OCI-LY7 (cell line): Measurements from ENCODE around the gene INPP4A. TPM values are rescaled to one million over a fixed set of nuclear protein-coding genes. Genes with fewer than 3 reads are reported as not detected.

Source experiments
- BruUV-seq: library from RNA; stranded (reverse); fragments of 400-500 nt; replicated peaks from 2 replicates; lab custom pipeline; 2021; lab: Mats Ljungman, UMichigan
- CTCF ChIA-PET: fragments of 300-600 bp; sonication (Branson Sonifier 250); formaldehyde crosslinking; loops from one replicate; lab custom pipeline; 2022; ENCODE audit warnings: antibody characterized with exemption; ENCODE audit not compliant: unreplicated experiment; lab: Charles Lee
- POLR2A ChIA-PET: fragments of 300-600 bp; sonication (Branson Sonifier 250); formaldehyde crosslinking; loops from one replicate; lab custom pipeline; 2022; ENCODE audit warnings: antibody characterized with exemption; lab: Charles Lee
- DNase-seq: peaks from one replicate; pipeline ENCODE4 v3.0.0-alpha.2; 2015; ENCODE audit warnings: low spot score
- H2AFZ ChIP-seq: fragments of 200-600 bp; sonication (generic), shearing (Covaris generic); 2 replicates; pipeline ENCODE4 v1.6.1; 2014; ENCODE audit warnings: mild to moderate bottlenecking, antibody characterized with exemption, low read length, moderate library complexity
- H3K27ac ChIP-seq: fragments of 200-600 bp; sonication (generic); 2 replicates; pipeline ENCODE4 v1.5.1; 2014; ENCODE audit warnings: mixed run types, low read depth, mild to moderate bottlenecking, moderate library complexity, low read length, inconsistent platforms; ENCODE audit not compliant: poor library complexity, severe bottlenecking
- H3K36me3 ChIP-seq: fragments of 200-600 bp; sonication (generic); 2 replicates; pipeline ENCODE4 v1.6.1; 2014; ENCODE audit warnings: mild to moderate bottlenecking, antibody characterized with exemption, low read length, moderate library complexity, mixed read lengths; ENCODE audit not compliant: insufficient read depth
- H3K4me1 ChIP-seq: fragments of 200-600 bp; sonication (generic); 2 replicates; pipeline ENCODE4 v1.5.1; 2014; ENCODE audit warnings: mild to moderate bottlenecking, low read length; ENCODE audit not compliant: insufficient read depth, poor library complexity, severe bottlenecking
- H3K4me2 ChIP-seq: fragments of 200-600 bp; sonication (generic); 2 replicates; pipeline ENCODE4 v1.6.1; 2014; ENCODE audit warnings: mild to moderate bottlenecking, low read length
- H3K4me3 ChIP-seq: fragments of 200-600 bp; sonication (generic); 2 replicates; pipeline ENCODE4 v1.5.1; 2014; ENCODE audit warnings: mild to moderate bottlenecking, low read depth, low read length; ENCODE audit not compliant: poor library complexity, severe bottlenecking
- H3K79me2 ChIP-seq: fragments of 200-600 bp; sonication (generic); 2 replicates; pipeline ENCODE4 v1.6.1; 2016; ENCODE audit warnings: low read depth, mild to moderate bottlenecking, low read length, moderate library complexity, mixed read lengths; ENCODE audit not compliant: insufficient read depth
- H3K9me2 ChIP-seq: fragments of 200-600 bp; sonication (generic); 2 replicates; pipeline ENCODE4 v1.6.1; 2016; ENCODE audit warnings: mild to moderate bottlenecking, low read length, mixed read lengths; ENCODE audit not compliant: insufficient read depth
- H3K9me3 ChIP-seq: fragments of 200-600 bp; sonication (generic); 2 replicates; pipeline ENCODE4 v1.6.1; 2014; ENCODE audit warnings: mild to moderate bottlenecking, mixed run types, low read length, mixed read lengths
- H4K20me1 ChIP-seq: fragments of 200-600 bp; sonication (generic); 2 replicates; pipeline ENCODE4 v1.6.1; 2014; ENCODE audit warnings: mild to moderate bottlenecking, antibody characterized with exemption, low read length, moderate library complexity, mixed read lengths; ENCODE audit not compliant: insufficient read depth
- CTCF ChIP-seq: fragments of 200-600 bp; sonication (generic); conservative IDR thresholded peaks from 2 replicates; pipeline ENCODE4 v1.5.1; 2014; ENCODE audit warnings: mild to moderate bottlenecking, antibody characterized with exemption, low read length, moderate library complexity, mixed read lengths
- EZH2phosphoT487 ChIP-seq: fragments of 200-600 bp; sonication (generic); IDR thresholded peaks from 2 replicates; pipeline ENCODE4 v1.6.1; 2018; ENCODE audit warnings: low read depth, borderline replicate concordance, mild to moderate bottlenecking, mixed run types, antibody characterized with exemption, low read length, moderate library complexity, mixed read lengths
- intact Hi-C: fragments of 100-400 bp; cut with micrococcal nuclease; formaldehyde crosslinking; loops from one replicate; pipeline ENCODE4 v1.10.0; 2022; ENCODE audit not compliant: unreplicated experiment
- total RNA-seq, 2 experiments: library from RNA; depleted of rRNA in 1 of 2; stranded (reverse); fragments of >200 nt in 1 of 2; shearing (Covaris generic) in 1 of 2; gene quantifications; 2 replicates each; pipeline ENCODE4 v1.2.3, GENCODE V29; 2014 to 2022

Gene INPP4A
- total RNA-seq, 2 experiments from 2014 or later, result 28.5 to 28.6 TPM

- no peaks in the 10 kb centered on the region for H3K9me3 ChIP-seq
- CTCF ChIA-PET, result no interaction called here
Measured at GRCh38 chr2:98419977-98420725, 24.5 kb upstream of the INPP4A start.

GRCh38 chr2:98422449-98422848 lies 22.2 kb upstream of the INPP4A start:
- no TSS peak for BruUV-seq
- Histone ChIP-seq H3K4me1 (no peaks in the 10 kb centered on the region), H2AFZ (no peak overlapping the region), H3K4me2 (no peak overlapping the region), H3K9me2 (no peaks in the 10 kb centered on the region), H3K4me3 (no peak overlapping the region), H4K20me1 (no peaks in the 10 kb centered on the region), H3K9me3 (no peaks in the 10 kb centered on the region), H3K79me2 (no peaks in the 10 kb centered on the region), H3K36me3 (no peaks in the 10 kb centered on the region), H3K27ac (no peak overlapping the region)
- TF ChIP-seq EZH2phosphoT487 (no peak), CTCF (no peak)
- CTCF ChIA-PET, result no interaction called here
- DNase-seq, result no peak
- intact Hi-C loops, result no loop called here
- POLR2A ChIA-PET, result no interaction called here

More at GRCh38 chr2:98419977-98420725, 24.5 kb upstream of the INPP4A start:
- no peaks in the 10 kb centered on the region for H3K9me2 ChIP-seq
- POLR2A ChIA-PET, result no interaction called here
- DNase-seq, result no peak
- no peaks in the 10 kb centered on the region for H3K79me2 ChIP-seq
- H4K20me1 ChIP-seq, result no peaks in the 10 kb centered on the region
- no peak overlapping the region for H2AFZ ChIP-seq
- TF ChIP-seq CTCF (no peak), EZH2phosphoT487 (no peak)
- H3K4me1 ChIP-seq, result no peaks in the 10 kb centered on the region
- no peak overlapping the region for H3K27ac ChIP-seq
- intact Hi-C loops, result loop anchor here (10.0 kb wide), 1 partner anchor 415 kb away; no protein-coding TSS in a partner anchor
- no peak overlapping the region for H3K4me2 ChIP-seq
- H3K4me3 ChIP-seq, result no peak overlapping the region
- H3K36me3 ChIP-seq, result no peaks in the 10 kb centered on the region
- BruUV-seq, result no TSS peak

- CTCF ChIA-PET, result no interaction called here
- POLR2A ChIA-PET, result no interaction called here
- no peak for DNase-seq
Measured at GRCh38 chr2:98426771-98427170, 17.9 kb upstream of the INPP4A start.

More at GRCh38 chr2:98426771-98427170, 17.9 kb upstream of the INPP4A start:
- no peaks in the 10 kb centered on the region for H3K9me2 ChIP-seq
- BruUV-seq, result no TSS peak
- H3K4me3 ChIP-seq, result no peak overlapping the region
- no peaks in the 10 kb centered on the region for H3K36me3 ChIP-seq
- H3K9me3 ChIP-seq, result 0 out of 2 replicates have a peak, but pooled peaks cover 2% of the 10 kb centered on the region
- H3K4me1 ChIP-seq, result no peaks in the 10 kb centered on the region
- no peak overlapping the region for H3K4me2 ChIP-seq
- H4K20me1 ChIP-seq, result no peaks in the 10 kb centered on the region
- H2AFZ ChIP-seq, result no peak overlapping the region
- H3K79me2 ChIP-seq, result no peaks in the 10 kb centered on the region
- TF ChIP-seq CTCF (no peak), EZH2phosphoT487 (no peak)
- no peak overlapping the region for H3K27ac ChIP-seq
- intact Hi-C loops, result no loop called here
